Mucosa of stomach (tissue), 1 donor: ENCODE results near the gene KIF20A.
A peak's percentile ranks its signal among the peaks of the same experiment; 100 is the strongest.
"Not testable (repeated sequence)": the region's sequence is repeated elsewhere in the genome, so short reads cannot be mapped to it uniquely, and the experiment has no call there.

ENCODE experiments used
- H3K27me3 ChIP-seq: one replicate; pipeline ENCODE4 v1.7.0; 2013; ENCODE audit warnings: mild to moderate bottlenecking, low read length; ENCODE audit not compliant: control insufficient read depth, insufficient read depth
- H3K36me3 ChIP-seq: one replicate; pipeline ENCODE4 v1.7.0; 2013; ENCODE audit warnings: low read length; ENCODE audit not compliant: control insufficient read depth, insufficient read depth
- H3K4me1 ChIP-seq: one replicate; pipeline ENCODE4 v1.7.0; 2013; ENCODE audit warnings: mild to moderate bottlenecking, low read length; ENCODE audit not compliant: control insufficient read depth, insufficient read depth
- H3K4me3 ChIP-seq: one replicate; pipeline ENCODE4 v1.7.0; 2013; ENCODE audit warnings: low read length
- H3K9ac ChIP-seq: one replicate; pipeline ENCODE4 v1.7.0; 2013; ENCODE audit warnings: mild to moderate bottlenecking, low read length, moderate library complexity
- H3K9me3 ChIP-seq: one replicate; pipeline ENCODE4 v1.7.0; 2013; ENCODE audit warnings: mild to moderate bottlenecking, low read length, moderate library complexity; ENCODE audit not compliant: control insufficient read depth
- donor health status: Pancreatic carcinoma.

KIF20A gene

DNA sequence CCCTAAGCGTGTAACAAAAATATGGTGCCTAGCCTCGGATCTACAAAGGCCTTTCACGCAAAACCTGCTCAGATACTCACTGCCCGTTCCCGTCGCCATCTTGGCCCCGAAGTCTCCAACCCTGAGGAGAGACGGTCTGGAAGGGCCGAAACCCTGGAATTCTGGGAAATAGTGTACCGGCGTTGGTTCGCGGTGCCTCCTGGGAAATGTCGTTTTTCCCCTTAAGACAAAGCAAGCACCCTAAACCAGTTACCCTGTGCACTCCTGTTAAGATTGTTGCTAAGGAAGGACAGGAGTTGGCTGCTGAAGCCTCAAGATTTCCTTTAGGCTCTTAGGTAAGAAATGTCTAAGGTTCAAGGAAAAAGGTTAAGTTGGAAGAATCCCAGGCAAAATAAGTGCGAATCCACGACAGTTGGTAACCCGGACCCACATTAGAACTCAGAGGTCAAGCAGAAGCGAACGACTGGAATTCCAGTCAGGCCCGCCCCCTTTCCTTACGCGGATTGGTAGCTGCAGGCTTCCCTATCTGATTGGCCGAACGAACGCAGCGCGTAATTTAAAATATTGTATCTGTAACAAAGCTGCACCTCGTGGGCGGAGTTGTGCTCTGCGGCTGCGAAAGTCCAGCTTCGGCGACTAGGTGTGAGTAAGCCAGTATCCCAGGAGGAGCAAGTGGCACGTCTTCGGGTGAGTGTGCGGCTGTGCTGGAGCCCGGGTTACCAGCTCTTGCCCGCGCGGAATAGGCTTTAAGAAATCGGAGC is at the start of gene KIF20A, which contains the start of gene BRD8:
KIF20A (plus strand) TSS at position 597 of the 761 bp plus-strand sequence. CDS start 569 bp downstream, outside the sequence.
BRD8 (minus strand) TSS at position 115 of the 761 bp plus-strand sequence; CDS start at position 99, 16 bp downstream.
- no peaks in the 10 kb centered on the region for H3K36me3 ChIP-seq
- peak within 1 kb of the TSS; percentile 93 for H3K4me3 ChIP-seq
- H3K9ac ChIP-seq, result peak within 1 kb of the TSS; percentile 73
- no peaks in the 10 kb centered on the region for H3K9me3 ChIP-seq
- no peaks in the 10 kb centered on the region for H3K27me3 ChIP-seq
- H3K4me1 ChIP-seq, result peaks cover 12% of the 10 kb centered on the region

DNA sequence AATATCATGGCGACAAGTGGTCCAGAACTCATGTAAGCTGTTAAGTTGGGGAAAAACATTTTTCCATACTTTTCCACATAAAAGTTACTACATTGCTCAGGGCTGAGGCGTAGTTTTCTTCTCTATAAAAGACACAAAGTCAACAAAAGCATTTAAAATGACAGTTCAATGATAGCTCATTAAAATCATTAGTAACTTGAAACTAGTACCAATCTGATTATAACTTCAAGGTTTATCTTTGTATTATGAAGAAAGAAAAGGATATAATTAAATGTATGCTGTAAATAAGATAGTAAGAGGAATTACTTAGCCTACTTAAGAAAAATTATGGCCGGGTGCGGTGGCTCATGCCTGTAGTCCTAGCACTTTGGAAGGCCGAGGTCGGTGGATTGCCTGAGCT is 49.6 kb upstream of the KIF20A start:
- no peaks in the 10 kb centered on the region for H3K27me3 ChIP-seq
- no peaks in the 10 kb centered on the region for H3K9me3 ChIP-seq
- no peaks in the 10 kb centered on the region for H3K36me3 ChIP-seq
- no peaks in the 10 kb centered on the region for H3K4me1 ChIP-seq
- no peak overlapping the region for H3K9ac ChIP-seq
- H3K4me3 ChIP-seq, result no peak overlapping the region

DNA sequence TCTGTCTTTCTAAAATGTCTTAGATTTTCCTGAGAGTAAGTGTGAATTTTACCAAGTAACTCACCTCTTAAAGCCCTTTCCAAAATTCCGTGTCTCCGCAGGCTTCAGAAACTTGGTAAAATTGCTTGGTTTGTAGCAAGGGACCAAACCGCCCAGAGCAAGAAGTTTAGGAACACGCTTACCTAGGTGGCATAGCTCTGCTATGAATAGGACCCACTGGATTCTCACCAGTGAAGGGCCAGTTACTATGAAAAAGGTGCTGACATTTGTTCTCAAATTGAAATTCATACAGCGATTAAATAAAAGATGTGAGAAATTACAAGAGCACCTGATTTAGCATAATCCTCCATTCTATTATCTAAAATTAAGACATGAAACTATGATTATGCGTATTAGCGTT is 46.4 kb upstream of the KIF20A start:
- Histone ChIP-seq H3K4me1 (no peaks in the 10 kb centered on the region), H3K36me3 (no peaks in the 10 kb centered on the region), H3K9ac (no peak overlapping the region), H3K27me3 (no peaks in the 10 kb centered on the region), H3K9me3 (no peaks in the 10 kb centered on the region), H3K4me3 (no peak overlapping the region)

DNA sequence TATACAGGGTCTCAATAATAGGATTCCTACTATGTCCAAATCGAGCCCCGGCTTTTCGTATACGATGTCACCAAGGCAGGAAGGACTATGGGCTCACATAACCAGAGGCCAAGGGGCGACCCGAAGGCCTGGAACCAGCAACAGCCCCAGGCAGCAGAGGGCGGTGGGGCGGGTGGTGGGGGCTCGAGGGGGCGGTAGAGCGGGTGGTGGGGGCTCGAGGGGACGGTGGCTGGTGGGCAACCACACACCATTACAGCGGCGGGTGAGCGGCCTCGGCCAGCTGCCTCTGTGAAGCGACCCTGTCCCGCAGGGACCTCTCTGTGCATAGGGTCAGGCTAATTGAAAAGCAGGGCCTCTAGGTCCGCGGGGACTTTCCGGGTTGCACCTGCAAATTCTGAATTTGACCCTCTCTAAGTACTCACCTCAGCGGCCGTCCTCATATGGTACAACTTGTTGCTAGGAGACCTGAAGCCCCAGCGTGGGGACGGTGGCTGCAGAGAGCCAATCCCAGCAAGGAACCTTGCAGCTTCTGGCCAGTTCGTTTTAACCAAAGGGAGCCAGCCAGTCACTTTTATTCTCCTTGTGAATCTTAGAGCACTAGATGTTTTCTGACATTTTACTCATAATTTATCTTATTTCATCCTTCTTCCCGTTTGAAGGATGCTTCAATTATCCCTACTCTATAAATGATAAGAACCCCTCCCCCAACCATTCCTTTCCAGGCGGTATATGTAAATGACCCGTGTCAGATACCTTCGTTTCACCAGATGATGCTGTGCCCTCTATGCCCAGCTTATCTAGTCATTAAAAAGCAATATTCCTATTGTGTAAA is 39.7 kb upstream of the KIF20A start, which contains the start of gene NME5:
NME5 (minus strand) TSS at position 480 of the 832 bp plus-strand sequence. CDS start 648 bp downstream, outside the sequence.
- peak within 1 kb of the TSS; percentile 47 for H3K9ac ChIP-seq
- no peaks in the 10 kb centered on the region for H3K27me3 ChIP-seq
- no peaks in the 10 kb centered on the region for H3K9me3 ChIP-seq
- no peaks in the 10 kb centered on the region for H3K36me3 ChIP-seq
- H3K4me1 ChIP-seq, result no peaks in the 10 kb centered on the region
- peak within 1 kb of the TSS; percentile 50 for H3K4me3 ChIP-seq

DNA sequence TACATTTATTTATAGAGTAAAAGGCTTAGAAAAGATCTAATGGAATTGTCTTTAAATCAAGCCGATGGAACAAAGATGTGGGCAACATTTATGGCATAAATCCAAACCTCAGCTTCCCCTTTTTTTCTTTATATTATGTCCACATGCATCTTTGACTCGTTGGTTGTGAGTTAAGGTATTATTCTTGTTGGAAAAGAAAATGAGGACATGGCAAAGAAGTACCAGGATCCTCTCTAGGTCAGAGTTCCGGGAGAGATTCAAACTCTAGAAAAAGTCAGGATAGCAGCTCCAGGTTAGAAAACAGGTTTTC is 39.2 kb upstream of the KIF20A start:
- H3K4me3 ChIP-seq, result no peak overlapping the region

DNA sequence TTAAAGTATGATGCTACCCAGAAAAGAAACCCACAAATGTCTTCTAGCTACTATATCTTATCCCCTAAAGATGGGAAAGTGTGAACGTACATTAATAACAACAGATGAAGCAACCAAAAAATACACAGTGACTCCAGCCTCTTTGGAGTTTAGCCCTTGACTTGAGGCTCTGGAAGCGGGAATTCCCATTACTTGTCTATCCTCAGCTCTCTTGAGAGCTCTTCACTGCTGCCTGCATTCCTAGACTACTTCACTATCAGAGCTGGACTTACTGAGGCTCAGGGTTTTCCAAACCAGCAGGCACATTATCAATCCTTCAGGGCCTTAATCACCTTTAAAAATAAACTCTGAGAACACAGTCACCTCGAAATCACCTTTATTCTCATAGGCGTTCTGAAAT is 38.6 kb upstream of the KIF20A start:
- Histone ChIP-seq H3K9me3 (no peaks in the 10 kb centered on the region), H3K4me3 (no peak overlapping the region), H3K4me1 (no peaks in the 10 kb centered on the region), H3K36me3 (no peaks in the 10 kb centered on the region), H3K9ac (no peak overlapping the region), H3K27me3 (no peaks in the 10 kb centered on the region)

More for the DNA sequence above, 39.2 kb upstream of the KIF20A start:
- no peaks in the 10 kb centered on the region for H3K36me3 ChIP-seq
- no peaks in the 10 kb centered on the region for H3K9me3 ChIP-seq
- peak overlapping the region; percentile 47 for H3K9ac ChIP-seq
- no peaks in the 10 kb centered on the region for H3K27me3 ChIP-seq
- no peaks in the 10 kb centered on the region for H3K4me1 ChIP-seq

DNA sequence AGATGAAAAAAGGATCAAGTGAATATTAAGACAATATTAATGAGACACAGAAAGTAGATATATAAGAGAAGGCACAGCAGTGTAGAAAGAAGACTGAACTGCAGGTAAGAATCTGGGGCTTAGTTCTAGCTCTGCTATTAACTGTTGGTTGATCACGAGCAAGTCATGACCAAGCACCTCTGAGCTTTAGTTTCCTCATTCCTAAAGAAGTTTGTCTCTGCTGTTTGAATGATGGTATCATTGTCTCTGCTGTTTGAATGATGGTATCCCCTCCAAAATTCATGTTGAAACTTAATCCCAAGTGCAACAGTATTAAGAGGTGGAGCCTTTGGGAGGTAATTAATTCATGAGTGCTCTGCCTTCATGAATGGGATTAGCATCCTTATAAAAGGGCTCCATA is 37.2 kb upstream of the KIF20A start:
- no peaks in the 10 kb centered on the region for H3K9me3 ChIP-seq
- H3K27me3 ChIP-seq, result no peaks in the 10 kb centered on the region
- H3K9ac ChIP-seq, result no peak overlapping the region
- H3K36me3 ChIP-seq, result no peaks in the 10 kb centered on the region
- H3K4me3 ChIP-seq, result no peak overlapping the region
- H3K4me1 ChIP-seq, result no peaks in the 10 kb centered on the region

DNA sequence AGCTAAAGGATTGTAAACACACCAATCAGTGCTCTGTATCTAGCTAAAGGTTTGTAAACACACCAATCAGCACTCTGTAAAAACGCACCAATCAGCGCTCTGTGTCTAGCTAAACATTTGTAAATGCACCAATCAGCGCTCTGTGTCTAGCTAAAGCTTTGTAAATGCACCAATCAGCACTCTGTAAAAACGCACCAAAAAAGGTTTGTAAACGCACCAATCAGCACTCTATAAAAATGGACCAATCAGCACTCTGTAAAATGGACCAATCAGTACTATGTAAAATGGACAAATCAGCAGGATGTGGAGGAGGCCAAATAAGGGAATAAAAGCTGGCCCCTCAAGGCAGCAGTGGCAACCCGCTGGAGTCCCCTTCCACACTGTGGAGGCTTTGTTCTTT is 35.3 kb upstream of the KIF20A start:
- H3K27me3 ChIP-seq, H3K9ac ChIP-seq, H3K36me3 ChIP-seq, H3K9me3 ChIP-seq, H3K4me1 ChIP-seq, H3K4me3 ChIP-seq: not testable (repeated sequence)

DNA sequence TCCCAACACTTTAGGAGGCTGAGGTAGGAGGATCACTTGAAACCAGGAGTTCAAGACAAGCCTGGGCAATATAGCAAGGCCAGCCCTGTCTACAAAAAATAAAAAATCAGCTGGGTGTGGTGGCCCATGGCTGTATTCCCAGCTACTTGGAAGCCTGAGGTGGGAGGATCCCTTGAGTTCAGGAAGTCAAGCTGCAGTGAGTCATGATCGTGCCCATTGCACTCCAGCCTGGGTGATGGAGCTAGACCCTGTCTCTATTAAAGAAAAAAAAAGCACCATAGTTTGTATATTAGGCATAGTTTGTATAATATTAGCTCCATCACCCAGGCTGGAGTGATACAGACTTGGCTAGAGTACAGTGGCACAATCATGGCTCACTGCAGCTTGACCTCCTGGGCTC is 30.1 kb upstream of the KIF20A start:
- Histone ChIP-seq H3K4me1 (peaks cover 3% of the 10 kb centered on the region), H3K36me3 (no peaks in the 10 kb centered on the region), H3K9ac (no peak overlapping the region), H3K9me3 (no peaks in the 10 kb centered on the region), H3K27me3 (no peaks in the 10 kb centered on the region), H3K4me3 (no peak overlapping the region)

DNA sequence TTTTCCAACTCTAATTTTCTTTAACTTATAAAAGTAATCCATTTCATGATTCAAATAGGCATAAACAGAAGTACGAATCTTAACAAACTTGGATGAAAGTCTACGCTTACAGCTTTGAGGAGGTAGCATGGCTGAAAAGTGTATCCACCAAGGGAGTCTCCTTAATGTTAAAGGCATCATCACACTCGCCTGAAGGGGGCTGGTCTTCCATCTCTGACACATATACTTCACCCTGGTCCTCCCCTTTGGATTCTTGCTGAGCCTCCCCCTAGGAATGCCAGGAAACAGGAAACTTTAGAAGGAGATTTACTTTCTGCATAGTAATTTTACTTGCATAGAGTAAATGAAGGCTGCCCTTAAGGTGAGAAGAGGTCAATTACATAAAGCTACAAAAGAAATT is 29.4 kb upstream of the KIF20A start:
- no peaks in the 10 kb centered on the region for H3K27me3 ChIP-seq
- no peak overlapping the region for H3K9ac ChIP-seq
- H3K4me1 ChIP-seq, result peaks cover 3% of the 10 kb centered on the region

DNA sequence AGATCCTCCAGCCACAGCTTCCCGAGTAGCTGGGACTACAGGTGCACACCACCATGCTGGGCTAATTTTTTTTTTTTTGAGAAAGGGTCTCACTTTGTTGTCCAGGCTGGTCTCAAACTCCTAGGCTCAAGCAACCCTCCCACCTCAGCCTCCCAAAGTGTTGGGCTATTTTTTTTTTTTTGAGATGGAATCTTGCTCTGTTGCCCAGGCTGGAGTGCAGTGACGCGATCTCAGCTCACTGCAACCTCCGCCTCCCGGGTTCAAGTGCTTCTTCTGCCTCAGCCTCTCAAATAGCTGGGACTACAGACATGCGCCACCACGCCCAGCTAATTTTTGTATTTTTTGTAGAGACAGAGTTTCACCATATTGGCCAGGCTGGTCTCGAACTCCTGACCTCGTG is 22.9 kb upstream of the KIF20A start:
- H3K9ac ChIP-seq, H3K27me3 ChIP-seq, H3K4me1 ChIP-seq, H3K4me3 ChIP-seq, H3K9me3 ChIP-seq: not testable (repeated sequence)
- H3K36me3 ChIP-seq, result peaks cover 11% of the 10 kb centered on the region

More for the DNA sequence above, 29.4 kb upstream of the KIF20A start:
- Histone ChIP-seq H3K4me3 (no peak overlapping the region), H3K9me3 (no peaks in the 10 kb centered on the region), H3K36me3 (no peaks in the 10 kb centered on the region)

DNA sequence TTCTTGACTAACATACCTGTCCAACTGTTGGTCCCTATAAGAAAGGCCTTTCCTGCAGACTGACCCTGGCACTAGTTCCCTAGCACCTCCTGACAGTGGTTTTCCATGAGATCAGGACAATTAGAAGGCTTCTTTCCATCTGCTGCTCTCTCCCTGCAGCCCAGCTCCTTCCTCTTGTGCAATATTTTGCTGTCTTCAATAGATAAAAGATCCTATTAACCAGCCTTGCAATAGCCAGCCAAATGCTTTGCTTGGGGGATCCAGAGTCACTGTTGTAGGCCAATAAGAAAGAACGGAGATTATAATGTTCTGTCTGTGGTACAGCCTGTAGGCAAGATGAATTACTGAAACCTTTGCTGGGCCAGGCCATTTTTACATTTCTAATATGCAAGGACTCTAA is 21.3 kb upstream of the KIF20A start:
- Histone ChIP-seq H3K4me1 (no peaks in the 10 kb centered on the region), H3K9ac (no peak overlapping the region), H3K27me3 (no peaks in the 10 kb centered on the region), H3K36me3 (peaks cover 15% of the 10 kb centered on the region), H3K9me3 (no peaks in the 10 kb centered on the region), H3K4me3 (no peak overlapping the region)
